CD4-positive, alpha-beta T cell (primary cell): ENCODE results near the gene CYP27A1. TPM values are rescaled to one million over a fixed set of nuclear protein-coding genes. Genes with fewer than 3 reads are reported as not detected.

ENCODE experiments used
- ATAC-seq: fragments of 200-7000 bp; cut with Tn5 transposase; one replicate; pipeline ENCODE4 v1.10.0; 2022; ENCODE audit warnings: mild to moderate bottlenecking; ENCODE audit not compliant: poor library complexity
- CTCF ChIA-PET: fragments of 350-600 bp; sonication (Branson Sonifier 250); formaldehyde crosslinking; loops from one replicate; lab custom pipeline; 2021; ENCODE audit warnings: antibody characterized with exemption, inconsistent platforms; lab: Charles Lee
- POLR2A ChIA-PET: fragments of 350-600 bp; sonication (Branson Sonifier 250); formaldehyde crosslinking; loops from one replicate; lab custom pipeline; 2021; ENCODE audit warnings: antibody characterized with exemption, inconsistent platforms; lab: Charles Lee
- DNase-seq, 14 experiments: peaks; one replicate each; pipeline ENCODE4 v3.0.0-alpha.2; 2013 to 2020; ENCODE audit warnings: mixed read lengths in 2 of 14
- H3K27ac ChIP-seq, 2 donors: one replicate each; pipeline versions ENCODE4 v1.5.1 to v1.7.0; 2013; ENCODE audit warnings: low read length in 2 of 2, low read depth in 1 of 2, mild to moderate bottlenecking in 1 of 2
- H3K27me3 ChIP-seq, 2 experiments: 1 replicate in 1 of 2; 2 replicates in 1 of 2; pipeline versions ENCODE4 v1.6.1 to v1.7.0; 2013; ENCODE audit warnings: low read length in 2 of 2, control low read depth in 1 of 2, mild to moderate bottlenecking in 1 of 2, moderate library complexity in 1 of 2; ENCODE audit not compliant: insufficient read depth in 2 of 2, control insufficient read depth in 1 of 2
- H3K36me3 ChIP-seq: one replicate; pipeline ENCODE4 v1.6.1; 2013; ENCODE audit warnings: low read length, control low read depth; ENCODE audit not compliant: insufficient read depth
- H3K4me1 ChIP-seq: one replicate; pipeline ENCODE4 v1.6.1; 2013; ENCODE audit warnings: low read length, control low read depth; ENCODE audit not compliant: insufficient read depth
- H3K4me3 ChIP-seq: one replicate; pipeline ENCODE4 v1.5.1; 2013; ENCODE audit warnings: mild to moderate bottlenecking, low read length, moderate library complexity
- H3K9me3 ChIP-seq, 2 experiments: 1 replicate in 1 of 2; 2 replicates in 1 of 2; pipeline versions ENCODE4 v1.6.1 to v1.7.0; 2013; ENCODE audit warnings: low read length in 2 of 2, mild to moderate bottlenecking in 2 of 2, control low read depth in 1 of 2, moderate library complexity in 1 of 2; ENCODE audit not compliant: control insufficient read depth in 1 of 2, insufficient read depth in 1 of 2
- H3K27ac Mint-ChIP-seq: one replicate; pipeline ENCODE4 v1.8.0; 2020; ENCODE audit warnings: mixed read lengths
- H3K27me3 Mint-ChIP-seq: one replicate; pipeline ENCODE4 v1.8.0; 2021; ENCODE audit warnings: mixed read lengths
- H3K36me3 Mint-ChIP-seq: one replicate; pipeline ENCODE4 v1.8.0; 2021; ENCODE audit warnings: low read depth, mixed read lengths
- H3K4me1 Mint-ChIP-seq: one replicate; pipeline ENCODE4 v1.8.0; 2021; ENCODE audit warnings: low read depth, mixed read lengths
- H3K4me3 Mint-ChIP-seq: one replicate; pipeline ENCODE4 v1.8.0; 2020; ENCODE audit warnings: mild to moderate bottlenecking, mixed read lengths
- H3K9me3 Mint-ChIP-seq: one replicate; pipeline ENCODE4 v1.8.0; 2020; ENCODE audit warnings: mixed read lengths
- CTCF ChIP-seq: fragments of 200-600 bp; IDR thresholded peaks from one replicate; pipeline ENCODE4 v1.8.0; 2022; ENCODE audit warnings: antibody characterized with exemption, mild to moderate bottlenecking
- intact Hi-C, 2 experiments: fragments of 100-400 bp; cut with DNase I in 1 of 2; cut with micrococcal nuclease in 1 of 2; formaldehyde crosslinking; loops; one replicate each; pipeline versions ENCODE4 v1.15.1 to v1.9.0; 2023 to 2025; cut with DNase I, micrococcal nuclease
- total RNA-seq, 174 experiments: library from RNA in 2 of 174; stranded (reverse) in 2 of 174; gene quantifications; one replicate each; pipeline ENCODE4 v1.2.3 and lab custom pipeline; 2021 to 2026

The CYP27A1 gene
- total RNA-seq, 2 experiments from 2014 or later, result 0.28 TPM; not detected in 1

GRCh38 chr2:218811382-218811781 is 29.4 kb downstream of the CYP27A1 start:
- H3K9me3 Mint-ChIP-seq, result no peaks in the 10 kb centered on the region
- H3K4me1 ChIP-seq, result no peaks in the 10 kb centered on the region
- no peaks in the 10 kb centered on the region for H3K4me1 Mint-ChIP-seq

GRCh38 chr2:218812096-218812815 is 30.3 kb downstream of the CYP27A1 start:
- no peak for DNase-seq
- H3K4me1 Mint-ChIP-seq, result no peaks in the 10 kb centered on the region

More at GRCh38 chr2:218811382-218811781, 29.4 kb downstream of the CYP27A1 start:
- Histone ChIP-seq H3K4me3 (no peak overlapping the region), H3K27me3 (peaks cover 11 to 18% of the 10 kb centered on the region in 2 experiments), H3K27ac (no peak overlapping the region), H3K9me3 (no peaks in the 10 kb centered on the region), H3K36me3 (no peaks in the 10 kb centered on the region)
- Mint-ChIP-seq H3K27ac (no peak overlapping the region), H3K27me3 (peaks cover 43% of the 10 kb centered on the region), H3K36me3 (no peaks in the 10 kb centered on the region), H3K4me3 (no peak overlapping the region)
- POLR2A ChIA-PET, result no interaction called here
- CTCF ChIA-PET, result interaction anchor here (1.1 kb wide), 1 partner anchor 14 kb away, joined by 3 read pairs; no protein-coding TSS in a partner anchor
- intact Hi-C loops, result no loop called here
- ATAC-seq (no peak), DNase-seq (no peak)
- no peak for TF ChIP-seq CTCF

GRCh38 chr2:218812861-218813260 is 30.9 kb downstream of the CYP27A1 start:
- intact Hi-C loops, result no loop called here
- CTCF ChIA-PET, result no interaction called here
- H3K4me1 Mint-ChIP-seq, result no peaks in the 10 kb centered on the region
- H3K4me3 Mint-ChIP-seq, result no peak overlapping the region
- Histone ChIP-seq H3K27me3 (peaks cover 13 to 14% of the 10 kb centered on the region in 2 experiments), H3K4me3 (no peak overlapping the region), H3K4me1 (no peaks in the 10 kb centered on the region), H3K36me3 (no peaks in the 10 kb centered on the region), H3K27ac (no peak overlapping the region), H3K9me3 (no peaks in the 10 kb centered on the region)
- TF ChIP-seq CTCF, result no peak
- no peak for ATAC-seq
- H3K36me3 Mint-ChIP-seq, result no peaks in the 10 kb centered on the region
- POLR2A ChIA-PET, result no interaction called here
- no peaks in the 10 kb centered on the region for H3K9me3 Mint-ChIP-seq
- H3K27me3 Mint-ChIP-seq, result peaks cover 38% of the 10 kb centered on the region
- H3K27ac Mint-ChIP-seq, result no peak overlapping the region
- no peak for DNase-seq

More at GRCh38 chr2:218812096-218812815, 30.3 kb downstream of the CYP27A1 start:
- H3K36me3 Mint-ChIP-seq, result no peaks in the 10 kb centered on the region
- Histone ChIP-seq H3K4me1 (no peaks in the 10 kb centered on the region), H3K27me3 (peaks cover 13 to 14% of the 10 kb centered on the region in 2 experiments), H3K9me3 (no peaks in the 10 kb centered on the region), H3K36me3 (no peaks in the 10 kb centered on the region), H3K27ac (no peak overlapping the region), H3K4me3 (no peak overlapping the region)
- CTCF ChIA-PET, result no interaction called here
- no peaks in the 10 kb centered on the region for H3K9me3 Mint-ChIP-seq
- H3K4me3 Mint-ChIP-seq, result no peak overlapping the region
- no peak overlapping the region for H3K27ac Mint-ChIP-seq
- no peak for ATAC-seq
- POLR2A ChIA-PET, result no interaction called here
- no peak for TF ChIP-seq CTCF
- H3K27me3 Mint-ChIP-seq, result peaks cover 42% of the 10 kb centered on the region
- intact Hi-C loops, result no loop called here
